ENCODE results near the gene WDR11. TPM values are rescaled to one million over a fixed set of nuclear protein-coding genes. Genes with fewer than 3 reads are reported as not detected.

WDR11 gene
- total RNA-seq, 1 donor from 2014 or later: 60.8 TPM

DNA sequence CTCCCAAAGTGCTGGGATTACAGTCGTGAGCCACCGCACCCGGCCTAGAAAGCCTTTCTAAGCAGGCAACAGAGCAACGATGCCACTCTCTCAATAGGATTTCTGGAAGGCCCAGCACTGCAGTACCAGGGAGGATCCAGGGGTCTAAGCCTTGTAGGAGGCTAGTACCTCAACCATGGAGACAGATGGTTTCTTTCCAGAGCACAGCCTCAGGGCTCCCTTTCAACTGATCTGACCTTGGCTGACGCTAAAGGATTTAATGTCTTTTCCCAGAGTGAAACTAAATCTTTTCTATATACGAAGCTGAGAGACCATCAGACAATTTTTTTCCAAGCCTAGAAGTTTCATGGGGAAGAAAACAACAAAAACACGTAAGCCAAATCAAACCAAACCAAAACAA, 78.0 kb downstream of the WDR11 start:
- FAIRE-seq: no peak
- Histone ChIP-seq H3K4me3 (ENCODE audit: low read depth, low read length) (no peak overlapping the region), H3K36me3 (ENCODE audit: control insufficient read depth, insufficient read depth, low read length) (no peaks in the 10 kb centered on the region), H3K27me3 (ENCODE audit: control insufficient read depth, insufficient read depth, low read length) (peaks cover 8% of the 10 kb centered on the region)
- no peak for DNase-seq (ENCODE audit: low read depth)
- TF ChIP-seq CTCF (IDR thresholded peaks at IDR 0.05; ENCODE audit: insufficient read depth, low read length, severe bottlenecking): no peak

DNA sequence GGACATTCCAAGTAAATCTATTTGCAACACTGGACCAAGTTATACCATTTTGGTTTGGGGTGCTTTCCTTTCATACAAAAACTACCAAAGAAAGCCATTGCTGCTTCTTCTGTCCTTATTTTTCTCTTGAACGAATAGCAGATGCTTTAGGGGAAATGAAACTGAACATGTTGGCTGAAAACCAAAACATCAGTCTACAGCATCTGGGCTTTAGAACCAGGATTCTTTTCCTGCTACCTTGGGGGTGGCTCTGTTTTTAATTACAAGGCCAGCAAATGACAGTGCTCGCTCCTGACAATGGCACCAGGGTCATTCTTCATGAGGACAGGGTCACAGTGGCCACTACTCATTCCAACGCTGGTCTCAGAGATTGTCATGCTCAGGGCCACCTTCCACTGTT, 80.3 kb downstream of the WDR11 start:
- no peak for FAIRE-seq
- H3K4me3 ChIP-seq (ENCODE audit: low read depth, low read length): no peak overlapping the region
- TF ChIP-seq CTCF (IDR thresholded peaks at IDR 0.05; ENCODE audit: insufficient read depth, low read length, severe bottlenecking): no peak
- peaks cover 2% of the 10 kb centered on the region for H3K27me3 ChIP-seq (ENCODE audit: control insufficient read depth, insufficient read depth, low read length)
- no peak for DNase-seq (ENCODE audit: low read depth)
- H3K36me3 ChIP-seq (ENCODE audit: control insufficient read depth, insufficient read depth, low read length): no peaks in the 10 kb centered on the region

DNA sequence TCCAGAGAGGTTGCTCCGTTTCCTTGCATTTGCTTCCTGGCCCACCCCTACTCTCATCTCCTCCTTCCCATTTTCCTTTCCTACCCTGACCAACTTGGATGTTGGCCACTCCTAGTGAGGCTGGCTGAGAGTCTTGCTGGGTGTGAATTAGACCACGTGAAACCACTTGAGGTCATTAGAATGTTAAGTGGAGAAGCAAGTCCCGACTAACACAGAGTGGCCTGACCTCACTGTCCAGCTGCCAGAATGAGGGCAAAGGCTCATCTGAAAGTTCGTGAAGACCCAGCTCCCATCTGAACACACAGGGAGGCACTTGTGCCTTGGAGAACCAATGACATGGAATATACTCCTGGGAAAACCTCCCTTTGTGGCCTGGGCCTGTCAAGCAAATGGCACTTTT, 80.8 kb downstream of the WDR11 start:
- FAIRE-seq (no peak), DNase-seq (ENCODE audit: low read depth) (no peak)
- Histone ChIP-seq H3K36me3 (ENCODE audit: control insufficient read depth, insufficient read depth, low read length) (no peaks in the 10 kb centered on the region), H3K27me3 (ENCODE audit: control insufficient read depth, insufficient read depth, low read length) (no peaks in the 10 kb centered on the region), H3K4me3 (ENCODE audit: low read depth, low read length) (no peak overlapping the region)
- TF ChIP-seq CTCF (IDR thresholded peaks at IDR 0.05; ENCODE audit: insufficient read depth, low read length, severe bottlenecking): no peak

DNA sequence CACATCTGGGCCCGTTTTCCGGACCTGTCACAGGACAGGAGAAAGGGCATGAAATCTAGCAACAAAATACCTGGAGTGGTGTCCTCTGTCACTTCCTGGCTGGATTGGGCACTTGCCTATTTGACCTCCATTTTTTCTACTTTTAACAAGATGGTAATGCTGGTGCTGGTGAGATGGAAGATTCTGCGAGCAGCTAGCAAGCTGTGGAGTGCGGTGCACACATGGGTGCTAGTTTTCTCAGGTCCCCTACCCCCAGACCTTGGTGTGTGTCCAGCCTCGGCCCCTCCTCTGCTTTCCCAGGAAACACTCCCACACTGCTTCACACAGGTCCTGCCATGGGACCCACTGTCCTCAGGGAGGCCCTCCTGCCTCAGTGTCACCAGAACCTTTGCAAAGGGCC, 87.7 kb downstream of the WDR11 start:
- Histone ChIP-seq H3K4me3 (ENCODE audit: low read depth, low read length) (no peak overlapping the region), H3K36me3 (ENCODE audit: control insufficient read depth, insufficient read depth, low read length) (no peaks in the 10 kb centered on the region), H3K27me3 (ENCODE audit: control insufficient read depth, insufficient read depth, low read length) (no peaks in the 10 kb centered on the region)
- DNase-seq (ENCODE audit: low read depth) (no peak), FAIRE-seq (no peak)
- no peak for TF ChIP-seq CTCF (IDR thresholded peaks at IDR 0.05; ENCODE audit: insufficient read depth, low read length, severe bottlenecking)

DNA sequence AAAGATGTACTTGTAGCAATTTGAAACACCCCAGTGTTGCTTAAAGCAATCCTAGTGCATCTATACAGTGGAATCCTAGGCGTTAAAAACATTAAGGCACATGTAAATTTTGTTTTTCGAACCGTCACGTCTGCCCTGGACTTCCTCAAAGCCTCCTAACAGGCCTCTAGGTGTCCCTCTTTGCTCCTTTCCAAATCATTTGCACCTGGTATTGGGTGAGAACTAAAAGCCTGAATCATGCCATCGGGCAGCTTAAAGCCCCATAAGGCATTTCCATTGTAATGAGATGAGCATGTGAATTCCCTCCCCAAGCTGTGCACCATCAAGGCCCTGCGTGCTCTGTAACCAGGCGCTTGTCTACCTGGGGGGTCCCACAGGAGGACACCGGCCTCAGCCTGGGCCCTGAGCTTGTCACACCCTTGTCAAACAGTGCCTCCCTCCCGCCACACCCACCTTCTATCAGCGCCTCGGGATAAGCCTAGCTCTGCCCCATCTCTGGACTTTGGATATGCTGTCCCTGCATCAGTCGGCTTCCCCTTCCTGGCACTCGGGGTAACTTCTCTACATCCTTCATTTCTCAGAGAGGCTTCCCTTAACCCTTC, 89.2 kb downstream of the WDR11 start:
- Histone ChIP-seq H3K36me3 (ENCODE audit: control insufficient read depth, insufficient read depth, low read length) (no peaks in the 10 kb centered on the region), H3K4me3 (ENCODE audit: low read depth, low read length) (no peak overlapping the region), H3K27me3 (ENCODE audit: control insufficient read depth, insufficient read depth, low read length) (no peaks in the 10 kb centered on the region)
- FAIRE-seq: no peak
- no peak for TF ChIP-seq CTCF (IDR thresholded peaks at IDR 0.05; ENCODE audit: insufficient read depth, low read length, severe bottlenecking)
- DNase-seq (ENCODE audit: low read depth): no peak

GRCh38 chr10:120941501-120941900, 90.3 kb downstream of the WDR11 start:
- Histone ChIP-seq H3K36me3 (ENCODE audit: control insufficient read depth, insufficient read depth, low read length) (no peaks in the 10 kb centered on the region), H3K27me3 (ENCODE audit: control insufficient read depth, insufficient read depth, low read length) (no peaks in the 10 kb centered on the region), H3K4me3 (ENCODE audit: low read depth, low read length) (no peak overlapping the region)
- TF ChIP-seq CTCF (IDR thresholded peaks at IDR 0.05; ENCODE audit: insufficient read depth, low read length, severe bottlenecking): no peak
- DNase-seq (ENCODE audit: low read depth) (peak; percentile 81), FAIRE-seq (no peak)

Data from bronchial epithelial cell (primary cell).